Ascending aorta (tissue), 2 donors: ENCODE results near the gene FREM2. TPM values are rescaled to one million over a fixed set of nuclear protein-coding genes. Genes with fewer than 3 reads are reported as not detected.

Source experiments
- DNase-seq, 2 donors: peaks; one replicate each; pipeline ENCODE4 v3.0.0-alpha.2; 2019; ENCODE audit warnings: low spot score in 2 of 2
- H3K27ac ChIP-seq, 2 donors: fragments of 200-600 bp; sonication (generic); one replicate each; pipeline ENCODE4 v1.5.1; 2016 to 2017; ENCODE audit warnings: mild to moderate bottlenecking in 1 of 2
- H3K27me3 ChIP-seq: fragments of 200-600 bp; sonication (generic); one replicate; pipeline ENCODE4 v1.5.1; 2017
- H3K36me3 ChIP-seq, 2 donors: fragments of 200-600 bp; sonication (generic); one replicate each; pipeline ENCODE4 v1.5.1; 2016
- H3K4me1 ChIP-seq, 2 donors: fragments of 200-600 bp; sonication (generic); one replicate each; pipeline ENCODE4 v1.5.1; 2016 to 2017; ENCODE audit warnings: mild to moderate bottlenecking in 1 of 2
- H3K4me3 ChIP-seq, 2 donors: fragments of 200-600 bp; sonication (generic); one replicate each; pipeline ENCODE4 v1.5.1; 2016 to 2017; ENCODE audit warnings: mild to moderate bottlenecking in 1 of 2
- H3K9me3 ChIP-seq, 2 donors: fragments of 200-600 bp; sonication (generic); one replicate each; pipeline ENCODE4 v1.5.1; 2016
- CTCF ChIP-seq, 3 experiments: fragments of 200-600 bp in 2 of 3; fragments of 450-650 bp in 1 of 3; sonication (generic) in 2 of 3; IDR thresholded peaks; one replicate each; pipeline ENCODE4 v1.5.1; 2016 to 2019; ENCODE audit warnings: antibody characterized with exemption in 3 of 3, mild to moderate bottlenecking in 1 of 3, moderate library complexity in 1 of 3
- intact Hi-C: fragments of 100-400 bp; cut with DNase I; formaldehyde crosslinking; loops from one replicate; pipeline ENCODE4 v1.15.1; 2023
- total RNA-seq: library from RNA; depleted of rRNA; stranded (reverse); fragments of >200 nt; gene quantifications from one replicate; pipeline ENCODE4 v1.1.0, GENCODE V29; 2016

FREM2 gene
- total RNA-seq, 1 donor from 2014 or later = not detected

GRCh38 chr13:38879278-38879677 is 192.4 kb downstream of the FREM2 start:
- H3K9me3 ChIP-seq = no peaks in the 10 kb centered on the region
- H3K27me3 ChIP-seq = no peaks in the 10 kb centered on the region
- no peak overlapping the region for H3K4me3 ChIP-seq
- intact Hi-C loops = no loop called here
- no peaks in the 10 kb centered on the region for H3K4me1 ChIP-seq
- no peaks in the 10 kb centered on the region for H3K36me3 ChIP-seq
- H3K27ac ChIP-seq = no peak overlapping the region
- no peak for DNase-seq
- no peak for TF ChIP-seq CTCF (IDR thresholded peaks at IDR 0.05)

- Histone ChIP-seq H3K4me3 (no peak overlapping the region), H3K27me3 (no peaks in the 10 kb centered on the region), H3K4me1 (no peaks in the 10 kb centered on the region), H3K9me3 (no peaks in the 10 kb centered on the region), H3K27ac (no peak overlapping the region), H3K36me3 (no peaks in the 10 kb centered on the region)
- no peak for TF ChIP-seq CTCF (IDR thresholded peaks at IDR 0.05)
- no peak for DNase-seq
- intact Hi-C loops = no loop called here
Measured at GRCh38 chr13:38879786-38880185, 192.9 kb downstream of the FREM2 start.

GRCh38 chr13:38880397-38880796 is 193.5 kb downstream of the FREM2 start:
- intact Hi-C loops = no loop called here
- H3K4me3 ChIP-seq = no peak overlapping the region
- H3K27ac ChIP-seq = no peak overlapping the region
- H3K27me3 ChIP-seq = no peaks in the 10 kb centered on the region
- no peaks in the 10 kb centered on the region for H3K4me1 ChIP-seq
- no peaks in the 10 kb centered on the region for H3K36me3 ChIP-seq
- H3K9me3 ChIP-seq = no peaks in the 10 kb centered on the region
- TF ChIP-seq CTCF (IDR thresholded peaks at IDR 0.05) = no peak
- DNase-seq = no peak

GRCh38 chr13:38883783-38884182 is 196.9 kb downstream of the FREM2 start:
- intact Hi-C loops = no loop called here
- H3K4me3 ChIP-seq = no peak overlapping the region
- no peak for DNase-seq

GRCh38 chr13:38888309-38888708 is 201.4 kb downstream of the FREM2 start:
- intact Hi-C loops = no loop called here

More at GRCh38 chr13:38883783-38884182, 196.9 kb downstream of the FREM2 start:
- H3K4me1 ChIP-seq = no peaks in the 10 kb centered on the region
- no peak for TF ChIP-seq CTCF (IDR thresholded peaks at IDR 0.05)
- no peaks in the 10 kb centered on the region for H3K36me3 ChIP-seq
- H3K27ac ChIP-seq = no peak overlapping the region
- H3K27me3 ChIP-seq = no peaks in the 10 kb centered on the region
- H3K9me3 ChIP-seq = no peaks in the 10 kb centered on the region

More at GRCh38 chr13:38888309-38888708, 201.4 kb downstream of the FREM2 start:
- no peaks in the 10 kb centered on the region for H3K27me3 ChIP-seq
- no peaks in the 10 kb centered on the region for H3K36me3 ChIP-seq
- no peak for TF ChIP-seq CTCF (IDR thresholded peaks at IDR 0.05)
- H3K4me3 ChIP-seq = no peak overlapping the region
- DNase-seq = no peak
- H3K4me1 ChIP-seq = no peaks in the 10 kb centered on the region
- H3K9me3 ChIP-seq = no peaks in the 10 kb centered on the region
- no peak overlapping the region for H3K27ac ChIP-seq
